H9 (cell line): ENCODE results near the gene TSPAN6. TPM values are rescaled to one million over a fixed set of nuclear protein-coding genes. Genes with fewer than 3 reads are reported as not detected.

Experiments used
- DNase-seq: peaks from one replicate; pipeline ENCODE4 v3.0.0-alpha.2; 2017
- H2AFZ ChIP-seq: one replicate; pipeline ENCODE4 v1.6.1; 2013; ENCODE audit warnings: mild to moderate bottlenecking, low read length, control low read depth, moderate library complexity
- H2AK5ac ChIP-seq: 2 replicates; pipeline ENCODE4 v1.6.1; 2013; ENCODE audit warnings: low read length, control low read depth, mixed read lengths; ENCODE audit not compliant: insufficient read length
- H2BK120ac ChIP-seq: one replicate; pipeline ENCODE4 v1.6.1; 2013; ENCODE audit warnings: low read depth, mild to moderate bottlenecking, low read length, control low read depth, inconsistent platforms; ENCODE audit not compliant: poor library complexity, severe bottlenecking
- H2BK12ac ChIP-seq: 2 replicates; pipeline ENCODE4 v1.6.1; 2013; ENCODE audit warnings: low read length, control low read depth, mixed read lengths, low read depth; ENCODE audit not compliant: insufficient read length
- H2BK15ac ChIP-seq: 2 replicates; pipeline ENCODE4 v1.6.1; 2013; ENCODE audit warnings: low read depth, low read length, control low read depth
- H2BK20ac ChIP-seq: one replicate; pipeline ENCODE4 v1.6.1; 2013; ENCODE audit warnings: low read depth, mild to moderate bottlenecking, low read length, control low read depth, inconsistent platforms; ENCODE audit not compliant: poor library complexity, severe bottlenecking
- H2BK5ac ChIP-seq: 2 replicates; pipeline ENCODE4 v1.6.1; 2013; ENCODE audit warnings: low read length, control low read depth, mixed read lengths; ENCODE audit not compliant: insufficient read length
- H3K14ac ChIP-seq: 2 replicates; pipeline ENCODE4 v1.6.1; 2013; ENCODE audit warnings: low read length, control low read depth; ENCODE audit not compliant: insufficient read depth
- H3K18ac ChIP-seq: 2 replicates; pipeline ENCODE4 v1.6.1; 2013; ENCODE audit warnings: low read depth, mild to moderate bottlenecking, mixed read lengths, low read length, control low read depth; ENCODE audit not compliant: insufficient read length
- H3K23ac ChIP-seq: 2 replicates; pipeline ENCODE4 v1.6.1; 2013; ENCODE audit warnings: low read length, control low read depth, mixed read lengths, low read depth; ENCODE audit not compliant: insufficient read length
- H3K23me2 ChIP-seq: 2 replicates; pipeline ENCODE4 v1.6.1; 2013; ENCODE audit warnings: low read depth, mild to moderate bottlenecking, mixed read lengths, low read length, control low read depth; ENCODE audit not compliant: insufficient read length, poor library complexity, severe bottlenecking
- H3K27ac ChIP-seq: 2 replicates; pipeline ENCODE4 v1.5.1; 2013; ENCODE audit warnings: low read length, control low read depth, mixed read lengths, low read depth; ENCODE audit not compliant: insufficient read length
- H3K27me3 ChIP-seq: 2 replicates; pipeline ENCODE4 v1.6.1; 2013; ENCODE audit warnings: low read length, control low read depth, inconsistent platforms; ENCODE audit not compliant: insufficient read depth
- H3K4ac ChIP-seq: 2 replicates; pipeline ENCODE4 v1.6.1; 2013; ENCODE audit warnings: low read depth, mild to moderate bottlenecking, control low read depth, inconsistent platforms, low read length, moderate library complexity
- H3K4me1 ChIP-seq: 2 replicates; pipeline ENCODE4 v1.6.1; 2013; ENCODE audit warnings: low read length, control low read depth, inconsistent platforms; ENCODE audit not compliant: insufficient read depth
- H3K4me2 ChIP-seq: 2 replicates; pipeline ENCODE4 v1.6.1; 2013; ENCODE audit warnings: low read length, control low read depth, mixed read lengths; ENCODE audit not compliant: insufficient read length, insufficient read depth
- H3K56ac ChIP-seq: 2 replicates; pipeline ENCODE4 v1.6.1; 2013; ENCODE audit warnings: low read depth, mild to moderate bottlenecking, mixed read lengths, low read length, control low read depth; ENCODE audit not compliant: insufficient read length
- H3K79me1 ChIP-seq: 2 replicates; pipeline ENCODE4 v1.6.1; 2013; ENCODE audit warnings: low read depth, mild to moderate bottlenecking, moderate library complexity, low read length, control low read depth, inconsistent platforms; ENCODE audit not compliant: insufficient read depth, poor library complexity, severe bottlenecking
- H3K79me2 ChIP-seq: 2 replicates; pipeline ENCODE4 v1.6.1; 2013; ENCODE audit warnings: low read length, control low read depth, inconsistent platforms; ENCODE audit not compliant: insufficient read depth
- H3K9ac ChIP-seq: 2 replicates; pipeline ENCODE4 v1.6.1; 2013; ENCODE audit warnings: low read length, control low read depth, mixed read lengths; ENCODE audit not compliant: insufficient read length; ENCODE audit errors: extremely low read depth
- H3K9me3 ChIP-seq: one replicate; pipeline ENCODE4 v1.6.1; 2013; ENCODE audit warnings: low read depth, low read length, inconsistent platforms; ENCODE audit not compliant: control insufficient read depth
- H3T11ph ChIP-seq: one replicate; pipeline ENCODE4 v1.6.1; 2013; ENCODE audit warnings: mild to moderate bottlenecking, low read length, control low read depth, inconsistent platforms
- H4K20me1 ChIP-seq: one replicate; pipeline ENCODE4 v1.6.1; 2013; ENCODE audit not compliant: control insufficient read depth, insufficient read length, insufficient read depth
- H4K5ac ChIP-seq: 2 replicates; pipeline ENCODE4 v1.6.1; 2013; ENCODE audit warnings: low read depth, mild to moderate bottlenecking, mixed read lengths, low read length, control low read depth; ENCODE audit not compliant: insufficient read length
- H4K8ac ChIP-seq: replicated peaks from 2 replicates; pipeline ENCODE4 v1.6.1; 2013; ENCODE audit warnings: low read length, control low read depth, mixed read lengths, low read depth; ENCODE audit not compliant: insufficient read length
- H4K91ac ChIP-seq: 2 replicates; pipeline ENCODE4 v1.6.1; 2013; ENCODE audit warnings: low read depth, mild to moderate bottlenecking, moderate library complexity, mixed read lengths, low read length, control low read depth; ENCODE audit not compliant: insufficient read length
- H3K27ac Mint-ChIP-seq, 3 experiments: 2 replicates in 2 of 3; 3 replicates in 1 of 3; pipeline ENCODE4 v1.8.0; 2020 to 2021; ENCODE audit warnings: mixed read lengths in 3 of 3, mild to moderate bottlenecking in 1 of 3, moderate library complexity in 1 of 3
- H3K27me3 Mint-ChIP-seq: 2 replicates; pipeline ENCODE4 v1.8.0; 2021; ENCODE audit warnings: low read depth, mild to moderate bottlenecking, moderate library complexity, mixed read lengths
- H3K36me3 Mint-ChIP-seq, 3 experiments: 2 replicates in 2 of 3; 3 replicates in 1 of 3; pipeline ENCODE4 v1.8.0; 2020 to 2021; ENCODE audit warnings: low read depth in 3 of 3, mixed read lengths in 3 of 3; ENCODE audit not compliant: insufficient read depth in 1 of 3
- H3K4me1 Mint-ChIP-seq, 2 experiments: 2 replicates each; pipeline ENCODE4 v1.8.0; 2020; ENCODE audit warnings: mixed read lengths in 2 of 2
- H3K4me3 Mint-ChIP-seq, 2 experiments: 2 replicates in 1 of 2; 3 replicates in 1 of 2; pipeline ENCODE4 v1.8.0; 2020 to 2021; ENCODE audit warnings: mild to moderate bottlenecking in 2 of 2, mixed read lengths in 2 of 2, moderate library complexity in 1 of 2
- H3K9me3 Mint-ChIP-seq, 2 experiments: 2 replicates in 1 of 2; 3 replicates in 1 of 2; pipeline ENCODE4 v1.8.0; 2020; ENCODE audit warnings: mild to moderate bottlenecking in 2 of 2, mixed read lengths in 2 of 2, moderate library complexity in 1 of 2
- WGBS: extraction: QIAGEN DNeasy Blood & Tissue Kit; methylation state at CpG from one replicate; pipeline ENCODE4 v1.1.7; 2013; ENCODE audit warnings: missing lambda C conversion rate, low lambda C conversion rate, mixed read lengths; ENCODE audit not compliant: insufficient read length; ENCODE audit errors: extremely low coverage; 5-methylcytosine and 5-hydroxymethylcytosine counted together
- total RNA-seq: library from RNA; stranded (reverse); gene quantifications from 2 replicates; pipeline ENCODE4 v1.2.1, GENCODE V29; 2021
- TF ChIP-seq, protein P1 (sequence below): fragments of 200-600 bp; sonication (generic); conservative IDR thresholded peaks from 3 replicates; pipeline ENCODE4 v1.8.0; 2021; ENCODE audit warnings: antibody characterized with exemption, mild to moderate bottlenecking

Gene TSPAN6
- total RNA-seq, 1 experiment from 2014 or later, result 61.3 TPM

DNA sequence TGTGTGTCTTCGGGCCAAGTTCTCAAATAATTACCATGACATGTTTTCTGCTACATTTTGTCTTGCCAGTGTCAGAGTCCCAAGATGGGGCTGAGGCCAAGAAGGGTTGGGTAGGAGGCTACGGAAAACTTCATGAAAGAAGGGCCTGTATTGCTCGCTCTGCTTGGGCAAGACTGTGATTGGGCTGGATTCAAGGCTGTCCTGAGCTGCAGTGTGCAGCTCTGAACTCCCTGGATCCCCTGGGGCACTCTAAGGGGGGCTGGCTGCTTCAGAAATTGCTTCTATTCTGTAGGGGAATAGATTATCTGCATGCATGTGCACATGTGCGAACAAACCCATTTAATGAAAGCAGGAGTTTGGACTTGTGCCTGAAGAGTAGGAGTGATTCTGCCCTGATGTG, 13.6 kb downstream of the TSPAN6 start:
- H3K56ac ChIP-seq, result no peak overlapping the region
- H3K79me2 ChIP-seq, result no peaks in the 10 kb centered on the region
- H3K27ac ChIP-seq, result no peak overlapping the region
- no peaks in the 10 kb centered on the region for H3K27me3 ChIP-seq
- no peaks in the 10 kb centered on the region for H3K4me1 ChIP-seq
- no peak overlapping the region for H2BK120ac ChIP-seq
- H3K23ac ChIP-seq, result no peak overlapping the region
- H4K8ac ChIP-seq, result no peak overlapping the region
- H3K14ac ChIP-seq, result no peak overlapping the region
- no peak overlapping the region for H3K18ac ChIP-seq
- H3K4me2 ChIP-seq, result no peak overlapping the region
- H3K9me3 ChIP-seq, result no peaks in the 10 kb centered on the region
- WGBS, result no CpG with 5 or more reads among the region's 4 CpGs
- no peak overlapping the region for H4K91ac ChIP-seq
- H2BK20ac ChIP-seq, result no peak overlapping the region
- Mint-ChIP-seq H3K4me3 (no peak overlapping the region), H3K27me3 (no peaks in the 10 kb centered on the region), H3K27ac (no peak overlapping the region), H3K9me3 (peaks cover 3 to 58% of the 10 kb centered on the region in 2 experiments; a peak in 3 of 5 replicates), H3K4me1 (no peaks in the 10 kb centered on the region), H3K36me3 (peaks cover 0 to 5% (median 0%) of the 10 kb centered on the region in 3 experiments; a peak in 3 of 7 replicates)
- H3K9ac ChIP-seq, result no peak overlapping the region
- H2BK5ac ChIP-seq, result no peak overlapping the region
- no peak overlapping the region for H3T11ph ChIP-seq
- no peak overlapping the region for H2AK5ac ChIP-seq
- TF ChIP-seq, protein P1, sequence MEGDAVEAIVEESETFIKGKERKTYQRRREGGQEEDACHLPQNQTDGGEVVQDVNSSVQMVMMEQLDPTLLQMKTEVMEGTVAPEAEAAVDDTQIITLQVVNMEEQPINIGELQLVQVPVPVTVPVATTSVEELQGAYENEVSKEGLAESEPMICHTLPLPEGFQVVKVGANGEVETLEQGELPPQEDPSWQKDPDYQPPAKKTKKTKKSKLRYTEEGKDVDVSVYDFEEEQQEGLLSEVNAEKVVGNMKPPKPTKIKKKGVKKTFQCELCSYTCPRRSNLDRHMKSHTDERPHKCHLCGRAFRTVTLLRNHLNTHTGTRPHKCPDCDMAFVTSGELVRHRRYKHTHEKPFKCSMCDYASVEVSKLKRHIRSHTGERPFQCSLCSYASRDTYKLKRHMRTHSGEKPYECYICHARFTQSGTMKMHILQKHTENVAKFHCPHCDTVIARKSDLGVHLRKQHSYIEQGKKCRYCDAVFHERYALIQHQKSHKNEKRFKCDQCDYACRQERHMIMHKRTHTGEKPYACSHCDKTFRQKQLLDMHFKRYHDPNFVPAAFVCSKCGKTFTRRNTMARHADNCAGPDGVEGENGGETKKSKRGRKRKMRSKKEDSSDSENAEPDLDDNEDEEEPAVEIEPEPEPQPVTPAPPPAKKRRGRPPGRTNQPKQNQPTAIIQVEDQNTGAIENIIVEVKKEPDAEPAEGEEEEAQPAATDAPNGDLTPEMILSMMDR, result no peak
- no peak overlapping the region for H2BK12ac ChIP-seq
- no peak for DNase-seq
- H3K23me2 ChIP-seq, result no peaks in the 10 kb centered on the region
- no peak overlapping the region for H4K5ac ChIP-seq
- H3K4ac ChIP-seq, result no peak overlapping the region
- no peaks in the 10 kb centered on the region for H3K79me1 ChIP-seq
- H2BK15ac ChIP-seq, result no peak overlapping the region
- no peak overlapping the region for H2AFZ ChIP-seq
- H4K20me1 ChIP-seq, result no peaks in the 10 kb centered on the region
